ENCODE results near the gene S100A7A.

DNA sequence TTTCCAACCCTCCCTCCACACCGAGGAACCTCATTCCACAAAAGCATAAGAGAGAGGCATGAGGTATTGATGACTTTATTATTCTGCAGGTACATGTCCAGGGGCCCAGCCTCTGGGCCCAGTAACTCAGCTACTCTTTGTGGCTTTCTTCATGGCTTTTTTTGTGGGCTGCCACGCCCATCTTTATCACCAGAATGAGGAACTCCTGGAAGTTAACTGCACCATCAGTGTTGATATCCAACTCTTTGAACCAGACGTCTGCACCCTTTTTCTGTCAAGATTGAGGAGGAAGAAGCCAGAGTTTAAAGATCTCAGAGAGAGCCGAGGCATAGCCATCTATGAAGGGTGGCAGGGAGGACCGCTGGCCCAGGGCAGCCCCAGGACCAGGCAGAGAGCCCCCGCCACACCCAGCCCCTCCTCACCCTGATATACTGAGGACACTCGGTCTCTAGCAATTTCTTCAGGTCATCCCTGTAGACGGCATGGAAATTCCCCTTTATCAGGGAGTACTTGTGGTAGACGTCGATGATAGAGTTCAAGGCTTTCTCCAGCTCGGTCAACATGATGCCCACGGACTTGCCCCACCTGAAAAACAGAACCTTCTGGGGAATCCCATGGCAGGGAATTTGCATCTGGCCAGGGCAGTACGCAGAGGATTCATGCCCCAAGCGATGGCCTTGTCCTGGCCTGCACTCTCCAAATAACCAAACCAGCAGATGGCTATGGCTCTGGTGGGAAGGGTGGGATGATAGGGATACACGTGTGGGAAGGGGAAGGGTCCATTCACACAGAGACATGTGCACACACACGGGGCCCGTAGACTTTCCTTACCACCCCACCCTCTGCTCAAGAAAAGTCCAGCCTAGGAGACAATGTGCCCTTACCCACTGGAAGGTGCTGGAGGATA, 26.1 kb upstream of the S100A7A start:
- TF ChIP-seq SUZ12 (IDR thresholded peaks at IDR 0.05): no peak
- TF ChIP-seq SP1 (IDR thresholded peaks at IDR 0.05): no peak
- TF ChIP-seq TARDBP (IDR thresholded peaks at IDR 0.05): no peak
- no peak for TF ChIP-seq HDGF (IDR thresholded peaks at IDR 0.05; ENCODE audit: borderline replicate concordance)
- TF ChIP-seq BHLHE40 (IDR thresholded peaks at IDR 0.05; ENCODE audit: borderline replicate concordance): no peak
- TF ChIP-seq, protein P1, sequence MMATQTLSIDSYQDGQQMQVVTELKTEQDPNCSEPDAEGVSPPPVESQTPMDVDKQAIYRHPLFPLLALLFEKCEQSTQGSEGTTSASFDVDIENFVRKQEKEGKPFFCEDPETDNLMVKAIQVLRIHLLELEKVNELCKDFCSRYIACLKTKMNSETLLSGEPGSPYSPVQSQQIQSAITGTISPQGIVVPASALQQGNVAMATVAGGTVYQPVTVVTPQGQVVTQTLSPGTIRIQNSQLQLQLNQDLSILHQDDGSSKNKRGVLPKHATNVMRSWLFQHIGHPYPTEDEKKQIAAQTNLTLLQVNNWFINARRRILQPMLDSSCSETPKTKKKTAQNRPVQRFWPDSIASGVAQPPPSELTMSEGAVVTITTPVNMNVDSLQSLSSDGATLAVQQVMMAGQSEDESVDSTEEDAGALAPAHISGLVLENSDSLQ (IDR thresholded peaks at IDR 0.05): no peak
- no peak for TF ChIP-seq ELF4 (IDR thresholded peaks at IDR 0.05)
- TF ChIP-seq NFRKB (IDR thresholded peaks at IDR 0.05): no peak
- no peak for TF ChIP-seq FOXK2 (IDR thresholded peaks at IDR 0.05)
- no peak for TF ChIP-seq FOXM1 (IDR thresholded peaks at IDR 0.05; ENCODE audit: borderline replicate concordance)
- TF ChIP-seq CTBP1 (IDR thresholded peaks at IDR 0.05; ENCODE audit: borderline replicate concordance): no peak
- no peak for TF ChIP-seq ARNT (IDR thresholded peaks at IDR 0.05)
- no peak for TF ChIP-seq L3MBTL2 (conservative IDR thresholded peaks at IDR 0.05)
- TF ChIP-seq FOXA1 (IDR thresholded peaks at IDR 0.05): no peak

Measured in HEK293T (cell line).